Measurements from ENCODE around the gene SPATA32.
A peak's percentile ranks its signal among the peaks of the same experiment; 100 is the strongest.
"Not testable (repeated sequence)": the region's sequence is repeated elsewhere in the genome, so short reads cannot be mapped to it uniquely, and the experiment has no call there.

The SPATA32 gene

DNA sequence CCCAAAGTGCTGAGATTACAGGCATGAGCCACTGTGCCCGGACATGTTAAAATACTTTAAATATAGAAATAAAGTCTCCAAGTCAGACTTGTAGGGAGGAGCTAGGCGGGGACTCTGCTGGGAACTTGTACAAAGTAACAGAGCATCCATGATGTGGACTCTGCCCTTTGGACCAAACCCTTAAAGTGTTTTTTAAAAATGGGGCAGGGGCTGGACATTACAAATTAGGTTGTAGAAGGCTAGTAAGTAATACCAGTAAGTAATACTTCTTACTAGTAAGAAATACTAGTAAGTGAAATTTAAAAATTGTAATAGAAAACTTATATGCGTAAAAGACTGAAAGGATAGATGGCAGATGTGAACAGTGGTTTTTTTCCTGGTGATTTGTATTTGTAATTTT is 9.7 kb upstream of the SPATA32 start:
- H3K4me3 ChIP-seq (ENCODE audit: low read depth, low read length) = no peak overlapping the region

GRCh38 chr17:45270828-45271418 is 9.0 kb upstream of the SPATA32 start:
- H3K4me3 ChIP-seq (ENCODE audit: low read depth, low read length) = no peak overlapping the region

- no peak overlapping the region for H3K4me3 ChIP-seq (ENCODE audit: low read depth, low read length)
Observed at GRCh38 chr17:45269912-45270311, 8.0 kb upstream of the SPATA32 start.

GRCh38 chr17:45267436-45268055 is 5.7 kb upstream of the SPATA32 start:
- no peak overlapping the region for H3K4me3 ChIP-seq (ENCODE audit: low read depth, low read length)

- H3K4me3 ChIP-seq (ENCODE audit: low read depth, low read length) = no peak overlapping the region
Observed at GRCh38 chr17:45266372-45266926, 4.6 kb upstream of the SPATA32 start.

- H3K4me3 ChIP-seq (ENCODE audit: low read depth, low read length) = no peak overlapping the region
Observed at GRCh38 chr17:45265821-45266220, 3.9 kb upstream of the SPATA32 start.

DNA sequence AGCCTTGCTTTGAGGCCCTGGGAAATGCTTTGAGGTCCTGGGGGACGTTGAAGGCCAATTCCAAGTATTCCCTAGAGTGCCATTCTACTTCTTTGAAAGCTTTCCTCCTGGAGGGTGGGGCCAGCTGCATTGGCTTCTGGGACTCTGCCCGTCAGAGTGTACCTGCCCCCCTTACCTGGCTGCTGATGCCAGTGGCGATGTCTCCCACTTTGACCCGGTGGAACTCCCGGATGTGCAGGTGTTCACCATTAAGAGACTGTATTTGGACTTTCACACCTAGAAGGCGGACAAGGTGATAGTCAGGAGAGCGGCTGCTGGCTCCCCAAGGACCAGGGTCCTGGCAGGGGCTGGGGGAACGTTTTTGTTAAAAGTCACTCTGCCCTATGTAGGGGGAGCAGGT is 3.1 kb upstream of the SPATA32 start:
- no peak overlapping the region for H3K4me3 ChIP-seq (ENCODE audit: low read depth, low read length)

- no peak overlapping the region for H3K4me3 ChIP-seq (ENCODE audit: low read depth, low read length)
Observed at GRCh38 chr17:45264430-45264829, 2.5 kb upstream of the SPATA32 start.

DNA sequence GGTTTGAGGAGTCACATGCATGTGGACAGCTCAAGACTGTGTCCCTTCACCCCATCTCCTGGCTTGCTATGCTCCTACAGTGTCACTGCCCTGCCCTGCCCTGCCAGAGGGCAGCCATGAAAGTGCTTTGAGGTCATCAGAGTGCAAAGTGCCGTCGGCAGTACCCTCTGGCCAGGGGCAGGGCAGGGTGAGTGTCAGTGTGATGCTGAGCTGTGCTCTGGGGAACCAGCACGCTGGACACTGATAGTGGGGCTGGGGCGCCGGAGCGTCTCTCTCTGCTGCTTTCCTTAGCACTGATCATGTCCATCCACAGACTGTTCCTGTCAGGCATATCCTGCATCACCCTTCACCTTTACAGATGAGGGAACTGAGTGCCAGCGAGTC is 1.6 kb upstream of the SPATA32 start:
- no peak overlapping the region for H3K4me3 ChIP-seq (ENCODE audit: low read depth, low read length)

DNA sequence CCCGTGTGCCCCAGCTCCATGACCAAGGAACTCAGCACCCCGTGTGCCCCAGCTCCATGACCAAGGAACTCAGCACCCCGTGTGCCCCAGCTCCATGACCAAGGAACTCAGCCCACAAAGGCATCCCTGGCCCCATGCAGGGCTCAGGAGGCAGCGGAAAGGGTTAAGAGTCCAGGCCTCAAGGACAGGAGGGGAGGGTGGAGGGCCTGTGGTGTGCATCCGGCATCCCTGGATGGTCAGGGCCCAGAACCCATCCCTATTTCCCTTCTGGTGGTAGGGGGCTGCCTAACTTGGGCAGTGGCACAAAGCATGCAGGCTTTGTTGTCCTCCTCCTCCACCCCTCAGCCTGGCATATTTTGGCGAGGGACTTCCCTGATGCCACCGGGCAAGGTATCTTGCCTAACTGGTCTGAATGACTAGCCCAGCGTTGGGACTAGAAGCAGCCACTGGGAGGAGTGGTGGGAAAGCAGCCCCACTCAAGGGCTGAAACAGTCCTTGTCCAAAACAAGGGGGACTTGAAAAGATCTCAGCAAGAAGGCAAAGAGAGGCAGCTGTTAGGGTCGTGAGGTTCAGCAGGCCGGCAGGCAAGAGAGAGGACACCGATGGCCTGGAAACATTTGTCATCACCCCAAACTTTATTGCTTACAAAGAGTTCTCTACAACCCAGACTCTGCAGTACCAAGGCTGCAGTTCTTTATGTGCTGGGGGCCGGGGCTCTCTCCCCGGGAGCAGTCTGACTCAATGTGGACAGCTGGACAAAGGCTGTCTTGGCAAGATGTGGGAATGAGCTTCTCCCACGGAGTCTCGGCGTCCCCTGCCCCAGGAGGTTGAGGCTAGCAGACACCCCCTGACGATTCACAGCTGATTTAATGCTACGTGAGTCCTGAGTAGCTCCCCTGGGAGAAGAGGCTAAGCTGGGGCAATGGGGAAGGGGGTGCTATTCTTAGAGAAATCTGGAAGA is 902 bp upstream of the SPATA32 start:
- H3K4me3 ChIP-seq (ENCODE audit: low read depth, low read length) = peak overlapping the region; percentile 35

DNA sequence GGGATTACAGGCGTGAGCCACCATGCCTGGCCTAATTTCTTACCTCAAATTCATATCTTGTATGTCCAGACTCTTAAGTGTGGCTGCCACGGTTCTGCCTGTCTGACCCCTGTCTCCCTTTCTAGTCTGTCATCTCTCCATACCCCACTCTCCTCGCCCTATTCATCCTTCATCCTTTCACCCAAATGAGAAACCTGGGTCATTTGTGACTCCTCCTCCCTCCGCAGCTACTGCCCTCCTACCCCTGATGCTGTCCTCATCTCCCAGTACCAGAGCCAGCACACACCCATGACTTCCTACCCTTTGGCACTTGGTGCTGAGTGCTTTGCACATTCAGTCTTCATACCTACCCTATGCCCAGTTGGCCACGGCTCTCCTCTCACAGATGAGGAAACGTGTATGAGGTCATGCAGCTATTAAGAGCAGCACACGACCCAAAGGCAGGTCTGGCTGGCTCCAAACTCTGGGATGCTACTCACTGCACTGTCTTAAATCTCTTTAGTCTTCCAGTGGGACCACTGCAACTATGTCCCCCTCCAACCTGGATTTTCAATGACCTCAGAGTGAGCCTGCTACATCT is 1.6 kb downstream of the SPATA32 start:
- no peak overlapping the region for H3K4me3 ChIP-seq (ENCODE audit: low read depth, low read length)

- H3K4me3 ChIP-seq (ENCODE audit: low read depth, low read length) = no peak overlapping the region
Observed at GRCh38 chr17:45258981-45259380, 2.9 kb downstream of the SPATA32 start.

GRCh38 chr17:45257115-45257514 is 4.8 kb downstream of the SPATA32 start:
- H3K4me3 ChIP-seq (ENCODE audit: low read depth, low read length) = no peak overlapping the region

DNA sequence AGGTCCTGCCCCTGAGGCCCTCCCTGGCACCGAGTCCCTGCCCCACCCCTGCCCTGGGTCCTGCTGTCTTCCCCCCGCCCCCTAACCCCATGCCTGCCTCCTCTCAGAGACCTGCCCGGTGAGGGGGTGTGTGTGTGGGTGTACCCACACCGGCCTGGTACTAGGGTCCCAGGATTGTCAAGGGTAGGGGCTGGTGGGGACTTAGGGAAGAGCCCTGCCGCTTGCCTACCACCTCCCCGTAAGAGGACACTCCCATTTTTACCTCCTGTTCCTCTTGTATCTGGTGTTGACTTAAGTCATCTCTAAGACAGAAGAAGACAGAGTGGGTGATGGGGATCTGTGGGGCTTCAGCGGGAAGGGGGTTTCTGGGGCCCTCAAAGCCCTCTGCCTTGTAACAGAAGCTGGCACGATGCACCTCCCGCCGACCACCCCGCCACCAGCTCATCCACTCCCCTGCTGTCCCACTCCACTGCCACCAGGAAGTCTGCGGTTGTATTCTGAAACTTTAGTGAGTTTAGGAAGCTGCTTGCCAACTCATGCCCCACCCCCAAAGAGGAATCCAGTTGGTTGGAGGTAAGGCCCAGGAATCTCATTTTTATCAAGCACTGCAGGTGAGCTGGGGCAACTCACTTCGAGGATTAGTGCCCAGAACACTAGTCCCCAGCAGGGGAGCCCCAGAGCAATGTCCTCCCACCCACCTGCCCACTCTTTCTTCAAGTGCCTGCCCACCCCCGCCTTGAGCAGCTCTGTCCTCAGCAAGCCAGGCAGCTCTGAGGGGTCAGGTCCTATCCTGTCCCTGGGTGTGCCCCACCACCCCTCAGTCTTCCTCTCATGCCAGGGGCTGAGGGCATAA is 5.6 kb downstream of the SPATA32 start:
- no peak overlapping the region for H3K4me3 ChIP-seq (ENCODE audit: low read depth, low read length)

DNA sequence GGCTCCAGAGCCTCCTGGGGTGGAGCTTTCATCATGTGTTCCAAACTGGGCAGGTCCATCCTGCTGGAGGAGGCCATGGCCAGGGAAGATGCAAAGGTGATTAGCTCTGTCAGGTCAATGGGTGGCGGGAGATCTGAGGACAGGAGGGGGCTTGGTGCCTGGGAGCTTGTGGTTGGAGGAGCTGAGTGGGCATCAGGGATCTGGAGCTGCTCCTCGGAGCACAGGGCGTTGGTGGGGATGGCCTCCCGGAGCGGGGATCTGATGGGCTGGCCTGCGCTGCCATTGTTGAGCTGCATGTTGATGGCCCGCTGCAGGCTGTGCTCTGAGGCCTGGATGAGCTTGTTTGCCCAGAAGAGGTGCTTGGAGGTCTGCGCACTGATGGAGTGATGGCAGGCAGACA is 6.5 kb downstream of the SPATA32 start:
- H3K4me3 ChIP-seq (ENCODE audit: low read depth, low read length) = no peak overlapping the region

- no peak overlapping the region for H3K4me3 ChIP-seq (ENCODE audit: low read depth, low read length)
Observed at GRCh38 chr17:45253879-45254278, 8.0 kb downstream of the SPATA32 start.

GRCh38 chr17:45253237-45253636 is 8.7 kb downstream of the SPATA32 start:
- H3K4me3 ChIP-seq (ENCODE audit: low read depth, low read length) = not testable (repeated sequence)

DNA sequence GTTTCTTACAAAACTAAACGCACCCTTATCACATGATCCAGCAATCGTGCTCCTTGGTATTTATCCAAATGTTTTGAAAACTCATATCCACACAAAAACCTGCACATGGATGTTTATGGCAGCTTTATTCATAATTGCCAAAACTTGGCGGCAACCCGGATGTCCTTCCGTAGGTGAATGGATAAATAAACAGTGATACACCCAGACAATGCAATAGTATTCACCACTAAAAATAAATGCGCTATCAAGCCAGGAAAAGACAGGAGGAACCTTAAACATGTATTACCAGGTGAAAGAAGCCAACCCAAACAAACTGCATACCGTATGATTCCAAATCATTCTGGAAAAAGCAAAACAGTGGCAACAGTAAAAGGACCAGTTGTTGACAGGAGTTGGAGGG is 10.0 kb downstream of the SPATA32 start:
- no peak overlapping the region for H3K4me3 ChIP-seq (ENCODE audit: low read depth, low read length)

DNA sequence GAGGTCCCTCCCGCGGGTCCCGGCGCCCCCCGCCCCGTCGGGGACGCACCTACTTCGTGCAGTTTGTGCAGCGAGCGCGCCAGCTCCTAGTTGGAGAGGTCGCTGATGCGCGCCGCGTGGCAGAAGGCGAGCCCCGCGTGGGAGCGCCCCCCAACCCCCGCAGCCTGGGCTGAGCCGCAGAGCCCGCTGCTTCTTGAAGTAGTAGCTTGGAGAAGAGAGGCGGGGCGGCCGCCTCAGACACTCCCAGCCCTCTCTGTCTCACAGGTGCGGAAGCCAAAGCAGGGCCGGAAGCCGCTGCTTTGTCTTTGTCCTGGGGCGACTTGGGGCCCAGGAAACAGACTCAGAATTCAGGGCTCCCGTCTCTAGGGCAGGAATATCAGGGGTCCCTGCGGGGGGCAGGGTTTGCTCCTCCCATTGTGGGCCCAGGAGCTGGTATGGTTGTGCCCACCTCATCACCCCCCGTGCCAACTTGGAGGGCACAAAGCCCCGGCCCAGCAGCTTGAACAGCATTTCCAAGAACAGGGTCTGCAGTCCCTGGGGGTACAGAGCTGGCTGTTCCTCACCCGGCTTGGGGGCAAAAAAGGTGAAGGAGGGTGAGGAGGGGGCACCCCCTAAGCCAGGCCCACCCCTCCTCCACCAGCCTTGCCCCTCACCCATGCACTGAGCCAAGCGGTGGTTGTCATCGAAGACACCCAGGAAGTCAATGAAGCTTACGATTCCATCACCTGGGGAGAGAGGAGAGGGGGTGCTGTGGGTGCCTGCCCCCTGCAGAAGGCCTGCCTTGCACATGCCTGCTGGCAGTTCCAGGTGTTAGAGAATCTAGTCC is 13.5 kb downstream of the SPATA32 start:
- H3K4me3 ChIP-seq (ENCODE audit: low read depth, low read length) = peak overlapping the region; percentile 61

Data from iPS-11a (cell line).